Pancreas (tissue), 10 donors: Measurements from ENCODE around the gene MRPS5. TPM values are rescaled to one million over a fixed set of nuclear protein-coding genes. Genes with fewer than 3 reads are reported as not detected.
A peak's percentile ranks its signal among the peaks of the same experiment; 100 is the strongest.

Experiments
- ATAC-seq, 4 donors: fragments of 200-7000 bp; cut with Tn5 transposase; one replicate each; pipeline versions ENCODE4 v1.8.0 to v1.9.1; 2020; ENCODE audit warnings: mild to moderate bottlenecking in 4 of 4, moderate library complexity in 4 of 4
- DNase-seq, 6 donors: peaks; one replicate each; pipeline ENCODE4 v3.0.0-alpha.2; 2020
- FAIRE-seq: peaks from 2 replicates; lab custom pipeline; 2012; peaks lifted over from hg19 to GRCh38; lab: Jason Lieb, UNC
- H3K27ac ChIP-seq, 4 donors: fragments of 200-600 bp; sonication (generic); 1 replicate in 3 of 4; 2 replicates in 1 of 4; pipeline versions ENCODE4 v1.5.0 to v1.8.0; 2020
- H3K27me3 ChIP-seq, 4 donors: fragments of 200-600 bp; one replicate each; pipeline ENCODE4 v1.8.0; 2021
- H3K36me3 ChIP-seq, 3 donors: fragments of 200-600 bp; sonication (generic) in 1 of 3; one replicate each; pipeline versions ENCODE4 v1.5.0 to v1.8.0; 2020 to 2021
- H3K4me1 ChIP-seq, 3 donors: fragments of 200-600 bp; one replicate each; pipeline ENCODE4 v1.8.0; 2021
- H3K4me3 ChIP-seq, 4 donors: fragments of 200-600 bp; sonication (generic) in 2 of 4; one replicate each; pipeline versions ENCODE4 v1.5.0 to v1.8.0; 2020 to 2021
- H3K9me3 ChIP-seq, 4 donors: fragments of 200-600 bp; one replicate each; pipeline ENCODE4 v1.8.0; 2021
- WGBS, 2 donors: extraction: QIAGEN DNeasy Blood & Tissue Kit; methylation state at CpG; one replicate each; pipeline ENCODE4 v1.1.7; 2013; 5-methylcytosine and 5-hydroxymethylcytosine counted together
- intact Hi-C, 3 donors: fragments of 100-400 bp; cut with DNase I; formaldehyde crosslinking; loops; one replicate each; pipeline versions ENCODE4 v1.11.1 to v1.14.2; 2022
- polyA plus RNA-seq, 2 donors: library from polyadenylated mRNA; stranded (reverse); fragments of 200-250 nt; gene quantifications; one replicate each; pipeline ENCODE4 v1.2.3, GENCODE V29; 2013
- total RNA-seq, 6 donors: library from RNA; stranded (reverse); fragmentation: NEBNext Ultra II Directional in 4 of 6; extraction: Animal tissue kit (Norgen Biotek cat#: 25700) in 4 of 6; gene quantifications; one replicate each; pipeline versions ENCODE4 v1.2.1 to v1.2.4, GENCODE V29; 2021 to 2023
- TF ChIP-seq, protein P1 (sequence below), 4 donors: fragments of 200-600 bp; sonication (generic) in 3 of 4; IDR thresholded peaks; one replicate each; pipeline versions ENCODE4 v1.5.0 to v1.8.0; 2021; ENCODE audit warnings: antibody characterized with exemption in 4 of 4
- donor health status: healthy with polysubstance abuse.
- donor health status: DM: no; HTN: no; CAD: no; lungs with moderate emphysema.
- donor health status: DM: no; HTN: no; CAD: no.
- donor health status: control.
- donor health status: control.
- donor health status: Bipolar disorder and iron deficiency.
- donor health status: DM: yes; HTN: yes; CAD: no.
- donor health status: DM: no; HTN: no; CAD: no.
- donor health status: DM: no; HTN: no; CAD: no.
- donor health status: DM: yes; HTN: yes; CAD: no.

MRPS5 gene
- total and polyA plus RNA-seq, 8 donors = 14.8 to 55.2 (median 19.9) TPM

DNA sequence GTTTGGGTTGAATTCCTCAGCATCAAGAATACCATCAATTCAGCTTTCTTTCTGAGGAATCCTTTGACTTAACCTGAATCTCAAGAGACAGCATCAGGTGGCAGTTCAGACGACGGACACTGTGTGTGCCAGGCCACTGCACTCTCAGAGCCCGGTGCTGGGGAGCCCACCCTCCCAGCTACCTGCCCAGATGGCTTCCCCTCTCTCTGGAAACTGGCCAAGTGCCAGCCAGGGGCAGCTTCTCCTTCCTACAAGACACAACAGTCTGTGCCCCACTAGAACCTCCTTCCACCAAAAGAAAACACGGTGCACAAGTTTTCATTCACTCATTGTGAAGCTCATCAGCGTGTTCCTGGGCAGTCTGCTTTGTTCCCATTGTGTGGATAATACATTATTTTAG is 67.6 kb downstream of the MRPS5 start:
- Histone ChIP-seq H3K27me3 (no peaks in the 10 kb centered on the region), H3K4me3 (no peak overlapping the region), H3K36me3 (no peaks in the 10 kb centered on the region), H3K9me3 (no peaks in the 10 kb centered on the region), H3K27ac (no peak overlapping the region), H3K4me1 (no peaks in the 10 kb centered on the region)
- ATAC-seq (no peak), DNase-seq (no peak), FAIRE-seq (no peak)
- intact Hi-C loops = no loop called here
- 50 to 58% methylated on average over 5 of the region's 5 CpGs for WGBS, 2 donors
- TF ChIP-seq, protein P1, sequence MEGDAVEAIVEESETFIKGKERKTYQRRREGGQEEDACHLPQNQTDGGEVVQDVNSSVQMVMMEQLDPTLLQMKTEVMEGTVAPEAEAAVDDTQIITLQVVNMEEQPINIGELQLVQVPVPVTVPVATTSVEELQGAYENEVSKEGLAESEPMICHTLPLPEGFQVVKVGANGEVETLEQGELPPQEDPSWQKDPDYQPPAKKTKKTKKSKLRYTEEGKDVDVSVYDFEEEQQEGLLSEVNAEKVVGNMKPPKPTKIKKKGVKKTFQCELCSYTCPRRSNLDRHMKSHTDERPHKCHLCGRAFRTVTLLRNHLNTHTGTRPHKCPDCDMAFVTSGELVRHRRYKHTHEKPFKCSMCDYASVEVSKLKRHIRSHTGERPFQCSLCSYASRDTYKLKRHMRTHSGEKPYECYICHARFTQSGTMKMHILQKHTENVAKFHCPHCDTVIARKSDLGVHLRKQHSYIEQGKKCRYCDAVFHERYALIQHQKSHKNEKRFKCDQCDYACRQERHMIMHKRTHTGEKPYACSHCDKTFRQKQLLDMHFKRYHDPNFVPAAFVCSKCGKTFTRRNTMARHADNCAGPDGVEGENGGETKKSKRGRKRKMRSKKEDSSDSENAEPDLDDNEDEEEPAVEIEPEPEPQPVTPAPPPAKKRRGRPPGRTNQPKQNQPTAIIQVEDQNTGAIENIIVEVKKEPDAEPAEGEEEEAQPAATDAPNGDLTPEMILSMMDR (IDR thresholded peaks at IDR 0.05) = no peak

DNA sequence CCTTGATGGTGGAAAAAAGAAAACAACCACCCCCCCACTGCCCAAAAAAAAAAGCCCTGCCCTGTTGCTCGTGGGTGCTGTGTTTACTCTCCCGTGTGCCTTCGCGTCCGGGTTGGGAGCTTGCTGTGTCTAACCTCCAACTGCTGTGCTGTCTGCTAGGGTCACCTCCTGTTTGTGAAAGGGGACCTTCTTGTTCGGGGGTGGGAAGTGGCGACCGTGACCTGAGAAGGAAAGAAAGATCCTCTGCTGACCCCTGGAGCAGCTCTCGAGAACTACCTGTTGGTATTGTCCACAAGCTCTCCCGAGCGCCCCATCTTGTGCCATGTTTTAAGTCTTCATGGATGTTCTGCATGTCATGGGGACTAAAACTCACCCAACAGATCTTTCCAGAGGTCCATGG is 68.1 kb downstream of the MRPS5 start:
- intact Hi-C loops = no loop called here
- Histone ChIP-seq H3K27me3 (no peaks in the 10 kb centered on the region), H3K9me3 (no peaks in the 10 kb centered on the region), H3K36me3 (no peaks in the 10 kb centered on the region), H3K27ac (no peak overlapping the region), H3K4me3 (no peak overlapping the region), H3K4me1 (no peaks in the 10 kb centered on the region)
- no peak for DNase-seq
- TF ChIP-seq, protein P1 (IDR thresholded peaks at IDR 0.05) = no peak
- FAIRE-seq = no peak
- ATAC-seq = peak in 1 of 4 donors; percentile 52
- 24 to 28% methylated on average over 11 of the region's 11 CpGs for WGBS, 2 donors

DNA sequence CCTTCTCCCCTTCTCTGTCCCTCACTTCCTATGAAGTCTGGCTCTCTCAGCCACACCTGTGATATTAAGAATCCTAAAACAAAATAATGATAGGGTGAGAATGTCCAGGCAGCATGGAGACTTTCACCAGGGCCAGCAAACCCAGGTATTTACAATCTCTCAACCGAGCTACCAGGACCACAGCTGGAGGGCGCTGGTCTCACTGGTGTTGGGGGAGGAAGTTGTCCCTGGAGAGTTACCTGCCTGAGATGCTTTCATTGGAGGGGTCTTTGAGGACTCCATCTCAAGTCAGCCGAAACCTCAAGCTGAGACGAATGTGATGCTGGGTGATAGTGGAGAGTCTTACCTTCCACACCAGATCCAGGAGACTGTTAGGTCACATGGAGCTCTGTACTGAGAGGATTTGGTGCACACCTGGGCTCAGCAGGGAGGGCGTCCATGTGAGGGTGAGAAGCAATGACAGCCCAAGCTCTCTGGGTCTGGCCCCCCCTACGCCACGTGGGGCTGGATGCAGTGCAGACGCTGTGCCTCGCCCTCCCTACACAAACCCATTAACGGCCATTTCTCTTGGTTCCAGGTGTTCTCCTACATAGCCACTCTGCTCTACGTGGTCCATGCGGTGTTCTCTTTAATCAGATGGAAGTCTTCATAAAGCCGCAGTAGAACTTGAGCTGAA is 68.7 kb downstream of the MRPS5 start:
- ATAC-seq (no peak), FAIRE-seq (no peak), DNase-seq (no peak)
- Histone ChIP-seq H3K27me3 (no peaks in the 10 kb centered on the region), H3K4me3 (no peak overlapping the region), H3K27ac (no peak overlapping the region), H3K9me3 (no peaks in the 10 kb centered on the region), H3K4me1 (no peaks in the 10 kb centered on the region), H3K36me3 (no peaks in the 10 kb centered on the region)
- WGBS, 2 donors = 71 to 80% methylated on average over 13 of the region's 13 CpGs
- TF ChIP-seq, protein P1 (IDR thresholded peaks at IDR 0.05) = no peak
- intact Hi-C loops = no loop called here

DNA sequence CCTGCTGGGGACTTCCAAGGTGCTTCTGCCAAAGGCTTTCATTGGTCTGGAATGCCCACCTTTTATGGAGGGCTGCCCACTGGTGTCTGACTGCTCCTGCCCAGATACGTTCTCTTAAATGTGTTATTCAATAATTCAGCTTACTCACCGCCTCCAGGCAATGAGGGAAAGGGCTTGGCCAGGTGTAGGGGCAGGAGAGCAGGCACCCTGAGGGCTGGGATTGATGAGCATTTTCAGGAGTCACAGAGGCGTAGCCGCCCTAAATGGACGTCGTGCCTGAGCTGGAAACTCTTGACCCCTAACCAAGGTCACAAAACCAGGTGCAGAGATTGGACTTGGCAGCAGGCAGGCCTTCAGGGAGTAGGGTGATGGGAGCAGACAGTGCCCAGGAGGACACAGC is 69.3 kb downstream of the MRPS5 start:
- FAIRE-seq (no peak), DNase-seq (no peak), ATAC-seq (no peak)
- Histone ChIP-seq H3K36me3 (no peaks in the 10 kb centered on the region), H3K9me3 (no peaks in the 10 kb centered on the region), H3K27ac (no peak overlapping the region), H3K4me3 (no peak overlapping the region), H3K27me3 (no peaks in the 10 kb centered on the region), H3K4me1 (no peaks in the 10 kb centered on the region)
- intact Hi-C loops = no loop called here
- TF ChIP-seq, protein P1 (IDR thresholded peaks at IDR 0.05) = no peak
- 58 to 59% methylated on average over 6 of the region's 6 CpGs for WGBS, 2 donors

DNA sequence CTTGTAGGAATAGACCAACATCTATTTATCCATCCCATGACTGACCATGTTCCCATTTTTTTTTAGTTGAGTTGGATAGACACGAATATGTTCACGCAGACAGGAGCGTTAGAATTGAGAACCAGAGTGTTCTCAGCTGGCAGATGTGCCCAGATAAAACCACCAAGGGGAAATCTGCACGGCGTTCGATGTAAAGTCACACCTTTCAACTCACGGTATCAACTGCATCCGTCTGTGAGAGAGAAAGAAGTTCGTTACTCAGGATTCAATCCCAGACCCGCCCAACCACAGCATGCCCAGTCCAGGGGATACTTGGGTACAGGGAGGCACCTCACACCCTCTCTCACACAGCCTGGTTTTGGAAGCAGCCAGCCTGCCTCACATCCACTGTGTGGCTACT is 70.0 kb downstream of the MRPS5 start:
- FAIRE-seq = no peak
- Histone ChIP-seq H3K4me1 (no peaks in the 10 kb centered on the region), H3K27ac (no peak overlapping the region), H3K9me3 (no peaks in the 10 kb centered on the region), H3K4me3 (no peak overlapping the region), H3K36me3 (no peaks in the 10 kb centered on the region), H3K27me3 (no peaks in the 10 kb centered on the region)
- no peak for ATAC-seq
- TF ChIP-seq, protein P1 (IDR thresholded peaks at IDR 0.05) = no peak
- 73 to 82% methylated on average over 10 of the region's 10 CpGs for WGBS, 2 donors
- intact Hi-C loops = no loop called here
- no peak for DNase-seq
